GM21528 (cell line): ENCODE measurements around the gene RBM48.
A peak's percentile ranks its signal among the peaks of the same experiment; 100 is the strongest.
"Not testable (repeated sequence)": the region's sequence is repeated elsewhere in the genome, so short reads cannot be mapped to it uniquely, and the experiment has no call there.

Experiments
- ATAC-seq: cut with Tn5 transposase; IDR thresholded peaks from one replicate; pipeline ENCODE4 v1.9.1; 2021; ENCODE audit warnings: mild to moderate bottlenecking, moderate library complexity; ENCODE audit not compliant: unreplicated experiment, low FRiP score

The RBM48 gene

GRCh38 chr7:92528188-92528957 lies at the start of gene RBM48, which contains the start of gene PEX1:
RBM48 (plus strand) TSS chr7:92528795; CDS start chr7:92528814, 19 bp downstream.
PEX1 (minus strand) TSS chr7:92528520; CDS start chr7:92528435, 85 bp downstream.
- peak; percentile 94 for ATAC-seq

GRCh38 chr7:92479146-92479545 lies 49.4 kb upstream of the RBM48 start:
- ATAC-seq = not testable (repeated sequence)

GRCh38 chr7:92483624-92484023 lies 45.0 kb upstream of the RBM48 start:
- not testable (repeated sequence) for ATAC-seq

GRCh38 chr7:92484226-92484625 lies 44.4 kb upstream of the RBM48 start:
- ATAC-seq = not testable (repeated sequence)

GRCh38 chr7:92485267-92485892 lies 43.2 kb upstream of the RBM48 start:
- ATAC-seq = no peak

- no peak for ATAC-seq
Measured at GRCh38 chr7:92485974-92486373, 42.6 kb upstream of the RBM48 start.

- no peak for ATAC-seq
Measured at GRCh38 chr7:92487804-92488203, 40.8 kb upstream of the RBM48 start.

GRCh38 chr7:92489634-92490033 lies 39.0 kb upstream of the RBM48 start:
- ATAC-seq = no peak

GRCh38 chr7:92496876-92497275 lies 31.7 kb upstream of the RBM48 start:
- ATAC-seq = no peak

GRCh38 chr7:92498557-92498956 lies 30.0 kb upstream of the RBM48 start:
- ATAC-seq = no peak

- ATAC-seq = no peak
Measured at GRCh38 chr7:92503767-92504166, 24.8 kb upstream of the RBM48 start.

- no peak for ATAC-seq
Measured at GRCh38 chr7:92504563-92504962, 24.0 kb upstream of the RBM48 start.

GRCh38 chr7:92506363-92506762 lies 22.2 kb upstream of the RBM48 start:
- no peak for ATAC-seq

- ATAC-seq = no peak
Measured at GRCh38 chr7:92508946-92509345, 19.6 kb upstream of the RBM48 start.

- no peak for ATAC-seq
Measured at GRCh38 chr7:92513167-92513902, 15.3 kb upstream of the RBM48 start.

- ATAC-seq = no peak
Measured at GRCh38 chr7:92517631-92518030, 11.0 kb upstream of the RBM48 start.

- ATAC-seq = no peak
Measured at GRCh38 chr7:92520024-92520423, 8.6 kb upstream of the RBM48 start.

GRCh38 chr7:92523110-92523509 lies 5.5 kb upstream of the RBM48 start:
- ATAC-seq = no peak

- peak; percentile 40 for ATAC-seq
Measured at GRCh38 chr7:92527300-92528187, 1.1 kb upstream of the RBM48 start.

GRCh38 chr7:92528958-92529264 lies 316 bp downstream of the RBM48 start:
- ATAC-seq = no peak
